A204.1 (cell line): ENCODE measurements around the gene EPHB1.
"Not testable (repeated sequence)": the region's sequence is repeated elsewhere in the genome, so short reads cannot be mapped to it uniquely, and the experiment has no call there.

ENCODE experiments used
- FAIRE-seq: peaks from 2 replicates; lab custom pipeline; 2012; peaks lifted over from hg19 to GRCh38; lab: Jason Lieb, UNC

The EPHB1 gene

GRCh38 chr3:134777341-134777740, 17.7 kb upstream of the EPHB1 start:
- no peak for FAIRE-seq

- FAIRE-seq, result not testable (repeated sequence)
These were observed 6.8 kb upstream of the EPHB1 start for GRCh38 chr3:134788283-134788682.

- no peak for FAIRE-seq
These were observed 5.0 kb upstream of the EPHB1 start for GRCh38 chr3:134790065-134790464.

GRCh38 chr3:134791992-134792391, 3.1 kb upstream of the EPHB1 start:
- FAIRE-seq, result no peak

GRCh38 chr3:134792700-134793099, 2.4 kb upstream of the EPHB1 start:
- no peak for FAIRE-seq

- no peak for FAIRE-seq
These were observed 1.5 kb upstream of the EPHB1 start for GRCh38 chr3:134793562-134793961.

GRCh38 chr3:134794323-134794722, 737 bp upstream of the EPHB1 start:
- no peak for FAIRE-seq

- no peak for FAIRE-seq
These were observed 753 bp downstream of the EPHB1 start for GRCh38 chr3:134795746-134796280.

- no peak for FAIRE-seq
These were observed 1.4 kb downstream of the EPHB1 start for GRCh38 chr3:134796281-134797056.

GRCh38 chr3:134797057-134797740, 2.1 kb downstream of the EPHB1 start:
- FAIRE-seq, result no peak

GRCh38 chr3:134797741-134798451, 2.8 kb downstream of the EPHB1 start:
- FAIRE-seq, result no peak

GRCh38 chr3:134798681-134799311, 3.7 kb downstream of the EPHB1 start:
- no peak for FAIRE-seq

- no peak for FAIRE-seq
These were observed 4.3 kb downstream of the EPHB1 start for GRCh38 chr3:134799393-134799792.

GRCh38 chr3:134801204-134801958, 6.3 kb downstream of the EPHB1 start:
- FAIRE-seq, result no peak

- no peak for FAIRE-seq
These were observed 7.5 kb downstream of the EPHB1 start for GRCh38 chr3:134802428-134803050.

- FAIRE-seq, result no peak
These were observed 8.0 kb downstream of the EPHB1 start for GRCh38 chr3:134803051-134803505.

- FAIRE-seq, result no peak
These were observed 8.6 kb downstream of the EPHB1 start for GRCh38 chr3:134803652-134804051.

GRCh38 chr3:134804508-134805480, 9.7 kb downstream of the EPHB1 start:
- FAIRE-seq, result no peak

- no peak for FAIRE-seq
These were observed 12.1 kb downstream of the EPHB1 start for GRCh38 chr3:134807189-134807588.

GRCh38 chr3:134808835-134809234, 13.8 kb downstream of the EPHB1 start:
- no peak for FAIRE-seq
